GM19238 (cell line): Measurements from ENCODE around the gene UQCRQ.
A peak's percentile ranks its signal among the peaks of the same experiment; 100 is the strongest.

ENCODE experiments used
- DNase-seq: peaks from one replicate; pipeline ENCODE4 v3.0.0; 2011; ENCODE audit warnings: low spot score; ENCODE audit not compliant: insufficient read length

Gene UQCRQ

DNA sequence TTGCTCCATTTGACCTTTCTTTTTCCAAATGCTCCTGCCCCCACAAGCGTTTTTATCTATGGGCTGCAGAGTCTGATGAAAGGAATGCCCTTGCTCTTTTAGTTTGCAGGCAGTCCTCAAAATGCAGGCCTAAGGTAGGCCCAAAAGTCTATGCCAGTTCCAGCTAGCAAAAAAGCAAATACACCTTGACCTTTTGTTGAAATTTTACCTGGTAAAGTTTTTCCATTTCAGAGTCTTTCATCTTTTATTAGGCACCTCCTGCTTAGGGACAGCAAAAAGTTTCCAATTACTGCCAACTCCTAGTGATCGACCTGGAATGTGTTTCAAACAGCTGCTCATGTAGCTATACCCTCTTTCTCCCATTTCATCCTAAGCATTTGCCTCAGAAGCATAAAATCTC, 4.4 kb downstream of the UQCRQ start:
- DNase-seq, result no peak

GRCh38 chr5:132871459-132872284, 5.2 kb downstream of the UQCRQ start:
- DNase-seq, result no peak

DNA sequence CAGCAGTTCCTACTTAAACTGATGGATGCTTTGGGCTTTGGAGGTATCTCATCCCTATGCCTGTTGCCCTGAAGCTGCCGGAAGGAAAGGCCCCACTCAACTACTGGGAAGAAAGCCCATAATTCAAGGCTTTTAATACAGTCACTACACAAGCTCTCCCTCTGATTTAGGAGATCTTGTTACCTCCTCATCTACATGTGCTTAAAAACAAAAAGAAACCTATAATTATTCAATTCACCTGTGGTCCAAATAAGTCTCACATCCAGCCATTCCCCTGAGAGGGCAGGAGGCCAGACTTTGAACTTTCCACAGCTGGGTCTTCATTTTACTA, 6.3 kb downstream of the UQCRQ start:
- DNase-seq, result no peak

GRCh38 chr5:132873119-132873929, 6.9 kb downstream of the UQCRQ start, which contains the start of gene LEAP2:
Gene LEAP2 (plus strand): TSS chr5:132873668. CDS start chr5:132873695, 27 bp downstream.
- DNase-seq, result no peak

GRCh38 chr5:132873930-132874271, 7.5 kb downstream of the UQCRQ start:
- no peak for DNase-seq

- no peak for DNase-seq
Observed at GRCh38 chr5:132876020-132876759, 9.7 kb downstream of the UQCRQ start.

DNA sequence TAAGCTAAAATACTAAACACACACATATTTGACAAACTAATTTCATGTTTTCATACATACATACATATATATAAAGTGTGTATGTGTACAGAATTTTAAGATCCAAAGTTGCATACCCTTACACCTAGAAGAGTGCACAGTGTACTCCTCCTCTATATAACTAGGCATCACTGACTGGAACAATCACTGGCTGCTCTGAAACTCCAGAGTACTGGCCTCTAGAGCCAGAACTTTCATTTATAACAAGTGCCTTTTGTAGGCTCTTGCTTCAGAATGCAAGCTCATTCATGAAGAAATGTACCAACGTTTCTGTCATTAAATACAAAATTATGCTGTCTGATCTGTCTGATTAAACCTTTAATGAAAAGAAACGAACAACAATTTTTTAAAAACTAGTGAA, 11.0 kb downstream of the UQCRQ start:
- DNase-seq, result no peak

- no peak for DNase-seq
Observed at GRCh38 chr5:132877938-132878337, 11.5 kb downstream of the UQCRQ start.

GRCh38 chr5:132883261-132883834, 16.9 kb downstream of the UQCRQ start:
- DNase-seq, result no peak

DNA sequence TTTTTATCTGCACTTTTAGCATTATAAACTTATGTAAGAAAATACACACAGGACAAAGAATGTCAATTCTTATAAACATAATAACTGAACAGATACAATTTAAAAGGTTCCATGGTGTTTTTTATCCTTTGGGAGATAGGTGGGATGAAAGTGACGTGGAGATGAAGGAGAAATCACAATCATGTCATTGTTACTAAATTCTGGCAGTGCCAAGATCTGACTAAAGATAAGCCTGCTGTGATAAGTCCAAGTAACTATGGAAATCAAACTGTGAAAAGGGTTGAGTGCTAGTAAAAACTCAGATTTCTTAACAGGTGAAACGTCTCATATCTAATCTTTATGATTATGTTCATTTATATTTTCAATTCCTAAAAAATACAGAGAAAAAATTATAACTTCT, 18.1 kb downstream of the UQCRQ start:
- DNase-seq, result no peak

DNA sequence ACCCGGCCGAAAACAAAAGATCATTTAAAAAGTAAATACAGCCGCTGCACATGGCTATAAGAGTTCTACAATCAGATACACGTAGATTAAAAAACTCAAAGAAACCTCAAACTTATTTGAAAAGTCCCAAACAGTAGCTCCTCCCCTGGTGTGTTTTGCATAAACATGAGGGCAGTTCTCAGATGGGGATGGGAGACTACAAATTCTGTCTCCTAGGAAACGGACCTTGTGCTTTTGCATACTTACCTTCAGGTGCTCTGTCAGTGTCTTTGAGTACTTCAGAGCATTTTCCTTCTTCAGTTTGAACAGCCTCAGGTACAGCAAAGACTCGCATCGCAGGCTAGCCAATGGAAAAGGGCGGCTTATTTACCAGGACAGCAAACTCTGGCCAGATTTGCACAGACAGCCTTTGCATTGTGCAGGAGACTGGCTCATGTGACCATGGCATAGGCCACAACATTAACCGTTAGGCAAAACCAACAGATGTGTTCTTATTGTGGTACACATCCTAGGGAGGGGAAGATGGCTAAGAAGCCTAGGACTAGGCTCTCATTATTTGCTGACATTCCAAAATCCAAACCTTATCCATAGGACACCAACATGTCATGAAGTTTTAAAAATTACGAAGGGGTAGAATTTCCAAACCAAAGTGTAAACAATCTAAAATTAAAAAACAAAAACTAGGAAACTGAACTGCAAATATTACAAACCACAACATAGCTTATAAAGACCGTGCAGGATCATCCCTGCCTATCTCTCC, 19.8 kb downstream of the UQCRQ start:
- no peak for DNase-seq

- no peak for DNase-seq
Observed at GRCh38 chr5:132887283-132887682, 20.8 kb downstream of the UQCRQ start.

GRCh38 chr5:132889501-132889900, 23.1 kb downstream of the UQCRQ start:
- DNase-seq, result no peak

- no peak for DNase-seq
Observed at GRCh38 chr5:132890817-132891216, 24.4 kb downstream of the UQCRQ start.

- DNase-seq, result no peak
Observed at GRCh38 chr5:132895719-132896305, 29.4 kb downstream of the UQCRQ start.

DNA sequence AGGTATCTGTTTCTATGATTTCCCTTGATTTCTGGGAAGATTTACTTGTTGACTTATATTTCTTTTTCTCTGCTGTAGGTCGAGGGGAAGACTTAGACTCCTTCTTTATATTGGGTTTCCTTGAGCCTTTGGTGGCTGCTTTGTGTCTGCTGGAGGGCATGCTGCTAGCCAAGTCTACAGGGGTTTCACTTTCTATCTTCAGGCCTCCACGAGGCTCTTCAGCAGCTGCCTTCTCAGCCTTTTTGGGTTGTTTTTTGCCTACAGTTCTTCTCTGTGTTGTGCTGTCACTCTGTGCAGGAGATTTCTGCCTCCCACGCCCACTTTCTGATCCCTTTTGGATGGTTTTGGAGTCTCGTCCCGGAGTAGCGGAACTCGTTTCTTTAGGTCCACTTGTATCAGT, 30.2 kb downstream of the UQCRQ start:
- peak; percentile 9 for DNase-seq

DNA sequence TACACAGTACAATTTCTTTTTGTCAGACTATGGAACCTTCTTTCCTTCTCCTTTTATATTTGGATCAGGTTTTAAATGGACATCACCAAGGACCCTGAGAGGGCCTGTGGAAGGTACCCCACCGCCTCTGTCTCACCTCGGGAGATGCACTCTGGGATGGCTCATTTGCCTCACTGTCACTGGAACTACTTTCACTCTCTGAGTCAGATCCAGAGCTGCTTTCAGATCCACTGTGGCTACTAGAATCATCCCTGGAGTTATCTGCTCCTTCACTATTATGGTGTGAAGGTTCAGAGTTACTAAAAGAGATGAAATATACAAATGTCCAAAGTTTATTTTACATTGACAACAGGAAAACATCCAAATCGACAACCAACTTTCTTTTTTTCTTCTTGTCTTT, 31.7 kb downstream of the UQCRQ start:
- DNase-seq, result no peak

- no peak for DNase-seq
Observed at GRCh38 chr5:132901036-132901435, 34.6 kb downstream of the UQCRQ start.

- no peak for DNase-seq
Observed at GRCh38 chr5:132901730-132902129, 35.3 kb downstream of the UQCRQ start.

GRCh38 chr5:132905938-132906337, 39.5 kb downstream of the UQCRQ start:
- no peak for DNase-seq

DNA sequence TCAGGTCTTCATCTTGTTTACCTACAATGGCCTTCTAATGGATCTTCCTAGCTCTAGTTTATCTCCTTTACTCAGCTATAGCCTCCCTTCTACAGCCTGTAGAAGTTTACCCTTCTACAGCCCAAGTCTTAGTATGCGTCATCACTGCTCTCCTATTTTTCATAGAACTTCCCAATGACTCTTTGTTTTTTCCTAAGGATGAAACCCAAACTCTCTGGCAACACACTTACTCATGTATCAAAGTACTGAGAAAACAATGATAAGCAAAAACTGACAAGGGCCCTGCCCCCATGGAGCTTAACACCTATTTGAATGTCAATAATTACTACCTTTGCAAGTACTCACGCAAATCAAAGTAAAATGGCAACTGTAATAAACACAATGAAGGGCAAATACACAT, 40.7 kb downstream of the UQCRQ start:
- no peak for DNase-seq
